ENCODE data around the gene API5.

The API5 gene

DNA sequence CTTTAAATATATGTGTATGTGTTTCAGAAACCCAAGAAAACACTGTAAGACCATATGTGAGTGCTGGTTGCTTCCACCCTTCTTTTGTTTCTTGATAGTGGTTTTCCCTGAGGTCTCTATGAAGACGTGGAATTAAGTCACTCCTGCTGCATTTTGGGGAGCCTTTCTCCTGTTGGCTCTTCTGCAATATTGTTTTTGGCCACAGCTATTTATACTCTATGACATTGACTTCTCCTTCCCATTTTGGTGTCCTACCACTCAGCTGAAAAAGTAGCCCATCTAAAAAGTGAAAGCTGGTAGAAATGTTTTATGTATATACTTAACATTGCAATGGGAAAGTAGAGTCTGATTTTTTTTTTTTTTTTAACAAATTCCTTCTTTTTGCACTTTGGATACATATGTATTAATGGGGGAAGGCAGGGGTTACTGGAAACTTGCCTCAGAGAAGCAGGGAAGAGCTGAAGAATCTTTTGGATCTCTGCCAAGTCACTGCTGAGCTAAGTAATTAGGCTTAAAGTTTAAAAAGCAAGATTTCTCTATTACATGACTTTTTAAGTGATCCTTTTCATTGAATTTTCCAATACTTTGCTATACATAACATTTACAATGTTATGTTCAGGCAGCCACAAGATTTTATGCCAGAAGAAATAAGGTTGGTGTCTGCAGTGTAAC is 48.7 kb downstream of the API5 start:
- DNase-seq = no peak

DNA sequence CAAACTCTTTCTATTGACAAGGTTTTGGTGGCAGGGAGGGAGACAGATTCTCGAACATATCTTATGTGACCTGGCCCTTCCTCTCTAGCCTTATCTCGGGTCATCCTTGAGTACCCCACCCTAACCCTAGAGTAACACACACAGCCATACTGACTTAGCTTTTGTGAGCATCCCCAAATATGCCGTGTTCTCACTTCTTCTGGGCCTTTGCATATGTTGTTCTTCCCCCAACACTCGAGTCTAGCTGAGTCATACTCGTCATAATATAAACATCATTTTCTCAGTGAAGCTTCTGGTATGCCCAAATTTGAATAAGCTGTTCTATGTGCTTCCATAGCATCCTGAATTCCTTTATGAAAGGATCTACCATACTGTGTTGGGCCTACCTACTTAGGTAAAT is 54.9 kb downstream of the API5 start:
- no peak for DNase-seq

DNA sequence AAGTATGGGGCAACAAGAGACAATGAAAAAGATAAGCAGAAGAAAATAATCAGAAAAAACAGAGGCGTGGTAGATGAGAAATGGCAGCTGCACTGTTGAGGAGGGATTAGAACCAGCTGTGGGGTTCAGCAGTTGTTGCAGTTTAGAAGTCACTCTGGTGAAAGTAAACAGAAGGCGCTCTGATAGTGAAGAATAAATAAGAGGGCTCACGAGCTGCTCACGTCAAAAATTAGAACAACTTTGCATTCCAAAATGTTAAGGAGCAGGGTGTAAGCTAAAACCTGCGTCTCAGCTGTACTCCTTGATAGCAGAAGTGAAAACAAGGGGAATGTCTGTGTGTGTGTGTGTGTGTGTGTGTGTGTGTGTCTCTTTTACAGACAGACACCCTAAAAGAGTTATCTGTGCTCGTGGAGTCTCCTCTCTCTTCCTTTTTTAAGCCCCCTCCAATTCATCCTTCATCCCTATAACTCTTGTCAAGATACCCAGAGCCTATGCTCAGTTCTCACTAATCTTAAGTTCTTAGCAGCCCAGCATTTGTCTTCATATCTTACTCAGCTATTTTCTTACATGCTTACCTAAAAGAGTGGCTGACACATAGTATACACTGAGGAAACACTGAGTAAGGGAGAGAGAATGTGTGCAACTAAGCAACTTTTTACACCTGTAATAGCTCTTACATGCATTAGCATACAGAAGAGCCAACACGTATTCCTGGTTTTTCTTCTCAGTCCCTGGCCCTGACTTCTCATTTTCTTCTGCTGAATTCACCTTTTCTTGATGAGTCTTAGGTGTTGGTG is 55.8 kb downstream of the API5 start:
- DNase-seq = no peak

DNA sequence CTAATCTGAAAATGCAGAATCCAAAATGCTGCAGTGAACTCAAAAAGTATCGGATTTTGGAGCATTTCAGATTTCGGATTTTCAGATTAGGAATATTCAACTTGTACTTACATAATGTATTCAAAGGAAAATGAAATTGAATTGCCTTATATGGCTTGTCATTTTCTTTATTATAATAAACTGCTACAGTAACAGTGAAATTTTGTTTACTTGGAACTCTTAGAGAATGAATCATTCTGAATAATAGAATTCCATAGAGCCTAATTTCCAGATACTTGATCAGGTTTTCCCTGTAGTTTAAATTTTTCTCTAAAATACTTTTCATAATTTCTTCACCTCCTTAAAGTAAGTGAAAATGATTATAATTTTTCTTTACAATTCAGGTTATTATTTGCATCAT is 64.3 kb downstream of the API5 start:
- DNase-seq = no peak

DNA sequence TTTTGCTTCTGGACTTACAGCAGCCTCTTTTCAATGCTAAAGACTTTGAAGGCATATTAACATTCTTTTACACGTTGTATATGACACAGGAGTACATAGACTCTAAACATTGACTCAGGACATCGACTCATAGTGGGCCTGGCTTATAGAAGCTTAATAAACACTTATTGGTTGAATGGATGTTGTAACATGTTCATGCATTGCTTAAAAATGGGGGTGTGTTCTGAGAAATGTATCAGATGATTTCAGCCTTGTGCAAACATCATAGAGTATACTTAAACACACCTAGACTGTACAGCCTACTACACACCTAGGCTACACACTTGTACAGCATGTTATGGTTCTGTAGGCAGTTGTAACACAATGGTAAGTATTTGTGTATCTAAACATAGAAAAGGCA is 64.8 kb downstream of the API5 start:
- no peak for DNase-seq

DNA sequence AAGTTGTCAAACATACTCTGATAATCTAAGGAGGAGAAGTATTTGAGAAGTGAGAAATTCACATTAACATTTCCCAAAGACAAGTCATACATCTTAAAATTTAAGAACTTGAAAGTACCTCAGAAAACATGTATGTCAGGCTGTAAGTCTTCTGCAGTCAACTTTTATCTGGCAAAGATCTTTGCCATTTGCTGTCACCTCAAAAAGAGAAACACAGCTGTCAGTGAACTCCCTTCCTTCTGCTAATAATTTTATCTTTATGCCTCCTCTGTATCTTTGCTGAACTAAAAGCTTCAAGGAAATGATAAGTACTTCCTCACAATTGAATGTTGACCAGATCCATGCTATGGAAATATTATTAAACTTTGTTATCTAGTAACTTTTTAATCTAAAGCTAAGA is 65.6 kb downstream of the API5 start:
- no peak for DNase-seq

DNA sequence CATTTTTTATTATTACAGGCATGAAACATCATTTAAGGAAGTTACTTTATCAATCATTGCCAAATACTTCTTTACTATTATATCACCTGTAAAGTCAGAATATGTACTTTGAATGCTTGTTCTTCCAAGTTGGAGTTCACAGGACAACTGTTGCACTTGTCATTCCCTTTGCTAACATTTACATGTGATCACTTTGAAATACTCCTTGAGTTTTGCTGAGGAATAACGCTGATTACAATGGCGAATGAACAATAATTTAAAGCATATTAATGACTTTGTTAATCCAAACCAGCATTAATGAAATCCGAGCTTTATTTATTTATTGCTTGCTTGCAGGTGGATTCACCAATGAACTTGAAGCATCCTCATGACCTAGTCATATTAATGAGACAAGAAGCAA is 67.1 kb downstream of the API5 start:
- no peak for DNase-seq

DNA sequence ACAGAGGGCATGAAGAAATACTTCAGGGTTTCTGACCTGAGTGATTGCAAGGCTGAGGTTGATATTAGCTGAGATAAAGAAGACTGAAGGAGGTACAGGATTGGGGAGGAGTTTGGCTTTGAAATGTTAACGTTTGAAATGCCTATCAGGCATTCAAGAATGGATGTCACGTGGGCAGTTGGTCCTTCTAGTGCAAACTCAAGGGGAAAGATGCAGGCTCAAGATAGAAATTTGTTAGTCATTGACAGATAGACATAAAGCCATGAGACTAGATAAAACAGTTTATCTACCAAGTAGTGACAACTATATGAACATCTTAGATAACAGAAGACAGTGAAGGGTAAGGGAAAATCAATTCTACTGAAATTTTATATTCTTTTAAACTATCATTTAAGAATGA is 70.0 kb downstream of the API5 start:
- DNase-seq = no peak

DNA sequence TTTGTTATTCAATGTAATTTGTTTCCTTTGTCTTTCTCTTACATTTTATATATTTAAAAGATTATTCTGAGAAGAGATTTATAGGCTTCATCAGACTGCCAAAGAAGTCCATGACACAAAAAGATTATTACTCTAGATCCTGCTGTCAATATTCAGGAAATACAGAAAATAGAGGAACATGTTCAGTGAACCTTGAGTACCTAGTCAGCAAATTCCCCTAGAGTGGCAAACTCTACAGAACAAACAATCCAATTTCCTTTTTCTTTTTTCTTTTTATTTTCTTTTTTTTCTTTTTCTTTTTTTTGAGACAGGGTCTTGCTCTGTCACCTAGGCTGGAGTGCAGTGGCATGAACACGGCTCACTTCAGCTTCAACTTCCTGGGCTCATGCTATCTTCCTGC is 70.8 kb downstream of the API5 start:
- DNase-seq = no peak

DNA sequence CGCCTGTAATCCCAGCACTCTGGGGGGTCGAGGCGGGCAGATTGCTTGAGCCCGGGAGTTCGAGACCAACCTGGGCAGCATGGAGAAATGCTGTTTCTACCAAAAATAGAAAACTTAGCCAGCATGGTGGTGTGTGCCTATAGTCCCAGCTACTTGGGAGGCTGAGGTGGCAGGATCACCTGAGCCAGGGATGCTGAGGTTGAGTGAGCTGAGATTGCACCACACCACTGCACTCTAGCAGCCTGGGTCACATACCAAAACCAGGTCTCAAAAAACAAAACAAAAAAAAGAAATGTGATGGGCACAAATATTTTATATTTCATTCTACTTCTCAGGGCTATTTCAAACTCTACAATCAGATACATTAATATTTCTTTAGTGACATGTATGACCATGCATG is 72.6 kb downstream of the API5 start:
- no peak for DNase-seq

DNA sequence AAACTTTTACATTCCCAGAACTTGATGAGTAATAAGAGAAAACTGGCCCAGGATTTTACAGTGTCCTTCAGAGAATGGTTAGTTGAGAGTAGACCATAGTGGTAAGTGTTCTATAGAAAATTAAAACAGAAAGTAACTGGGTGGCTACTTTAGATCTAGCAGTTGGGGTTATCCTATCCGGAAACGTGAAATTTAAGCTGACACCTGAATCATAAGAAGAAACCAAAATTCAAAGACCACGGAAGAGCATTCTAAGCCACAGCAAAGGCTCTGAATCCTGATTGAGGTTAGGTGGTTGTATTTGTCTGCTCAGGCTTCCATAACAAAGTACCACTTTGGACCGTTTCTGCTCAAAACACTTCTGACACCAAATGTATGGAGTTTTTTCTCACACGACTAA is 80.9 kb downstream of the API5 start:
- DNase-seq = no peak

DNA sequence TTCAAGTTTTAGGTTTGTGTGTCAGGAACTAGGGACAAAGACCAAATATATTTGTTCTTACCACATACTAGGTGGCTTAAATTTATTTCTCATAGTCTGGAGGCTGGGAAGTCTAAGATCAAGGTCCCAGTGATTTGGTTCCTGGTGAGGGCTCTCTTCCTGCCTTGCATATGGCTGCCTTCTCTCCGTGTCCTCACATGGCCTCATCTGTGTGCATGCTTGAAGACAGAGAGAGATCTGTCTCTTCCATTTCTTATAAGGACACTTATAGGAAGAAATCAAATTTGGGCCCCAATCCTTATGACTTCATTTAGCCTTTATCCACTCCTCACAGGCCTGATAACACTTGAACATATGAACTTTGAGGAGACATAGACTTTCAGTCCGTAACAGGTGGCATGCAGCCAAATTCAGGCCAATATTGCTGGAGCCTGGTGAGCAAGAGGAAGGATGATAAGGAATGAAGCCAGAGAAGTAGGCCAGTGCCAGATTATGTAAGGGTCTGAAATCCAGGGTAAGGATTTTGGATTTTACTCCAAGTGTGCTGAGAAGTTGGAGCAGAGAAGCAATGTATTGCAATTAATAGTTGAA is 82.1 kb downstream of the API5 start:
- DNase-seq = no peak
